ENCODE results near the gene AGO3. TPM values are rescaled to one million over a fixed set of nuclear protein-coding genes. Genes with fewer than 3 reads are reported as not detected.

The AGO3 gene
- total and polyA plus RNA-seq, 2 experiments from 2014 or later = 19.2 to 27.3 TPM

GRCh38 chr1:36007741-36008140, 76.8 kb downstream of the AGO3 start (continued):
- TF ChIP-seq, protein P1, sequence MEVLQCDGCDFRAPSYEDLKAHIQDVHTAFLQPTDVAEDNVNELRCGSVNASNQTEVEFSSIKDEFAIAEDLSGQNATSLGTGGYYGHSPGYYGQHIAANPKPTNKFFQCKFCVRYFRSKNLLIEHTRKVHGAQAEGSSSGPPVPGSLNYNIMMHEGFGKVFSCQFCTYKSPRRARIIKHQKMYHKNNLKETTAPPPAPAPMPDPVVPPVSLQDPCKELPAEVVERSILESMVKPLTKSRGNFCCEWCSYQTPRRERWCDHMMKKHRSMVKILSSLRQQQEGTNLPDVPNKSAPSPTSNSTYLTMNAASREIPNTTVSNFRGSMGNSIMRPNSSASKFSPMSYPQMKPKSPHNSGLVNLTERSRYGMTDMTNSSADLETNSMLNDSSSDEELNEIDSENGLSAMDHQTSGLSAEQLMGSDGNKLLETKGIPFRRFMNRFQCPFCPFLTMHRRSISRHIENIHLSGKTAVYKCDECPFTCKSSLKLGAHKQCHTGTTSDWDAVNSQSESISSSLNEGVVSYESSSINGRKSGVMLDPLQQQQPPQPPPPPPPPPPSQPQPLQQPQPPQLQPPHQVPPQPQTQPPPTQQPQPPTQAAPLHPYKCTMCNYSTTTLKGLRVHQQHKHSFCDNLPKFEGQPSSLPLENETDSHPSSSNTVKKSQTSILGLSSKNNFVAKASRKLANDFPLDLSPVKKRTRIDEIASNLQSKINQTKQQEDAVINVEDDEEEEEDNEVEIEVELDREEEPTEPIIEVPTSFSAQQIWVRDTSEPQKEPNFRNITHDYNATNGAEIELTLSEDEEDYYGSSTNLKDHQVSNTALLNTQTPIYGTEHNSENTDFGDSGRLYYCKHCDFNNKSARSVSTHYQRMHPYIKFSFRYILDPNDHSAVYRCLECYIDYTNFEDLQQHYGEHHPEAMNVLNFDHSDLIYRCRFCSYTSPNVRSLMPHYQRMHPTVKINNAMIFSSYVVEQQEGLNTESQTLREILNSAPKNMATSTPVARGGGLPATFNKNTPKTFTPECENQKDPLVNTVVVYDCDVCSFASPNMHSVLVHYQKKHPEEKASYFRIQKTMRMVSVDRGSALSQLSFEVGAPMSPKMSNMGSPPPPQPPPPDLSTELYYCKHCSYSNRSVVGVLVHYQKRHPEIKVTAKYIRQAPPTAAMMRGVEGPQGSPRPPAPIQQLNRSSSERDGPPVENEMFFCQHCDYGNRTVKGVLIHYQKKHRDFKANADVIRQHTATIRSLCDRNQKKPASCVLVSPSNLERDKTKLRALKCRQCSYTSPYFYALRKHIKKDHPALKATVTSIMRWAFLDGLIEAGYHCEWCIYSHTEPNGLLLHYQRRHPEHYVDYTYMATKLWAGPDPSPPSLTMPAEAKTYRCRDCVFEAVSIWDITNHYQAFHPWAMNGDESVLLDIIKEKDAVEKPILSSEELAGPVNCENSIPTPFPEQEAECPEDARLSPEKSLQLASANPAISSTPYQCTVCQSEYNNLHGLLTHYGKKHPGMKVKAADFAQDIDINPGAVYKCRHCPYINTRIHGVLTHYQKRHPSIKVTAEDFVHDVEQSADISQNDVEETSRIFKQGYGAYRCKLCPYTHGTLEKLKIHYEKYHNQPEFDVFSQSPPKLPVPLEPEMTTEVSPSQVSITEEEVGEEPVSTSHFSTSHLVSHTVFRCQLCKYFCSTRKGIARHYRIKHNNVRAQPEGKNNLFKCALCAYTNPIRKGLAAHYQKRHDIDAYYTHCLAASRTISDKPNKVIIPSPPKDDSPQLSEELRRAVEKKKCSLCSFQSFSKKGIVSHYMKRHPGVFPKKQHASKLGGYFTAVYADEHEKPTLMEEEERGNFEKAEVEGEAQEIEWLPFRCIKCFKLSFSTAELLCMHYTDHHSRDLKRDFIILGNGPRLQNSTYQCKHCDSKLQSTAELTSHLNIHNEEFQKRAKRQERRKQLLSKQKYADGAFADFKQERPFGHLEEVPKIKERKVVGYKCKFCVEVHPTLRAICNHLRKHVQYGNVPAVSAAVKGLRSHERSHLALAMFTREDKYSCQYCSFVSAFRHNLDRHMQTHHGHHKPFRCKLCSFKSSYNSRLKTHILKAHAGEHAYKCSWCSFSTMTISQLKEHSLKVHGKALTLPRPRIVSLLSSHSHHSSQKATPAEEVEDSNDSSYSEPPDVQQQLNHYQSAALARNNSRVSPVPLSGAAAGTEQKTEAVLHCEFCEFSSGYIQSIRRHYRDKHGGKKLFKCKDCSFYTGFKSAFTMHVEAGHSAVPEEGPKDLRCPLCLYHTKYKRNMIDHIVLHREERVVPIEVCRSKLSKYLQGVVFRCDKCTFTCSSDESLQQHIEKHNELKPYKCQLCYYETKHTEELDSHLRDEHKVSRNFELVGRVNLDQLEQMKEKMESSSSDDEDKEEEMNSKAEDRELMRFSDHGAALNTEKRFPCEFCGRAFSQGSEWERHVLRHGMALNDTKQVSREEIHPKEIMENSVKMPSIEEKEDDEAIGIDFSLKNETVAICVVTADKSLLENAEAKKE (CRISPR knock-in tag; IDR thresholded peaks at IDR 0.05) = no peak

GRCh38 chr1:36008546-36009197, 77.8 kb downstream of the AGO3 start:
- H3K79me2 ChIP-seq (replicated peaks; ENCODE audit: insufficient read depth) = no peaks in the 10 kb centered on the region
- H3K4me3 ChIP-seq = no peak overlapping the region
- Mint-ChIP-seq H3K27ac (no peak overlapping the region), H3K4me1 (no peaks in the 10 kb centered on the region), H3K4me3 (no peak overlapping the region), H3K9me3 (no peaks in the 10 kb centered on the region), H3K27me3 (ENCODE audit: insufficient read depth, low read depth, poor library complexity) (no peaks in the 10 kb centered on the region), H3K36me3 (ENCODE audit: low read depth) (peaks cover 11% of the 10 kb centered on the region)
- H3K27ac ChIP-seq (ENCODE audit: low read depth) = no peak overlapping the region; the same call in 1 of the 2 replicates
- no peaks in the 10 kb centered on the region for H3K27me3 ChIP-seq (ENCODE audit: insufficient read depth)
- TF ChIP-seq EZH2phosphoT487 (IDR thresholded peaks at IDR 0.05; ENCODE audit: unreplicated experiment) (no peak), STAT1 (IDR thresholded peaks at IDR 0.05; ENCODE audit: unreplicated experiment) (no peak), ZNF331 (CRISPR knock-in tag; IDR thresholded peaks at IDR 0.05; ENCODE audit: low read depth) (no peak), NANOG (IDR thresholded peaks at IDR 0.05; ENCODE audit: borderline replicate concordance) (no peak), ZNF114 (CRISPR knock-in tag; IDR thresholded peaks at IDR 0.05) (no peak)
- TF ChIP-seq, protein P1 (CRISPR knock-in tag; IDR thresholded peaks at IDR 0.05) = no peak
- peaks cover 2% of the 10 kb centered on the region; the same call in 1 of the 2 replicates for H3K36me3 ChIP-seq (ENCODE audit: insufficient read depth)
- DNase-seq (ENCODE audit: low spot score) (peak; percentile 5), ATAC-seq (no peak)
- no peak overlapping the region for H2AFZ ChIP-seq
- no peaks in the 10 kb centered on the region for H3K4me1 ChIP-seq (ENCODE audit: insufficient read depth)
- no peaks in the 10 kb centered on the region for H3F3A ChIP-seq (replicated peaks; ENCODE audit: low read depth)
- no peak overlapping the region for H3K4me2 ChIP-seq
- H3K9me2 ChIP-seq (ENCODE audit: insufficient read depth) = no peaks in the 10 kb centered on the region
- no peaks in the 10 kb centered on the region for H4K20me1 ChIP-seq (replicated peaks; ENCODE audit: insufficient read depth)
